ENCODE results near the gene NFYA.

DNA sequence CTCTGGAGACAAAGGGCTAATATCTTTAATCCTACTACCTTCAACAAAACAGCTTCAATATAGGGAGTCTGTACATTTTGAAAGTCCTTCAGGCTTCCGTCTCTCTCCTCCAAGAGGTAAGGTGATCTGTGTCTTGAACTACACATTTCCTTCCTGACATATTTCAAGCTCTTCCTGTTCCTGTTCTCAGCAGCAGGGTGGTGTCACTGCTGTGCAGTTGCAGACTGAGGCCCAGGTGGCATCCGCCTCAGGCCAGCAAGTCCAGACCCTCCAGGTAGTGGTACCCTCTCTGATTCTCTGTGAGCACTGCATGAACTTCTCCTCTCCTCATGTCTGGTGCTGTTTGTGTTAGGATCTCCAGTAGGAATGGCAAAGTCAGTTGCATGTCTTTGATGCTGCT is 7.8 kb downstream of the NFYA start:
- TF ChIP-seq, protein P1, sequence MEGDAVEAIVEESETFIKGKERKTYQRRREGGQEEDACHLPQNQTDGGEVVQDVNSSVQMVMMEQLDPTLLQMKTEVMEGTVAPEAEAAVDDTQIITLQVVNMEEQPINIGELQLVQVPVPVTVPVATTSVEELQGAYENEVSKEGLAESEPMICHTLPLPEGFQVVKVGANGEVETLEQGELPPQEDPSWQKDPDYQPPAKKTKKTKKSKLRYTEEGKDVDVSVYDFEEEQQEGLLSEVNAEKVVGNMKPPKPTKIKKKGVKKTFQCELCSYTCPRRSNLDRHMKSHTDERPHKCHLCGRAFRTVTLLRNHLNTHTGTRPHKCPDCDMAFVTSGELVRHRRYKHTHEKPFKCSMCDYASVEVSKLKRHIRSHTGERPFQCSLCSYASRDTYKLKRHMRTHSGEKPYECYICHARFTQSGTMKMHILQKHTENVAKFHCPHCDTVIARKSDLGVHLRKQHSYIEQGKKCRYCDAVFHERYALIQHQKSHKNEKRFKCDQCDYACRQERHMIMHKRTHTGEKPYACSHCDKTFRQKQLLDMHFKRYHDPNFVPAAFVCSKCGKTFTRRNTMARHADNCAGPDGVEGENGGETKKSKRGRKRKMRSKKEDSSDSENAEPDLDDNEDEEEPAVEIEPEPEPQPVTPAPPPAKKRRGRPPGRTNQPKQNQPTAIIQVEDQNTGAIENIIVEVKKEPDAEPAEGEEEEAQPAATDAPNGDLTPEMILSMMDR (IDR thresholded peaks at IDR 0.05), result no peak
- TF ChIP-seq POLR2A (IDR thresholded peaks at IDR 0.05), result no peak
